Activated CD4-positive, alpha-beta T cell treated with anti-CD3 and anti-CD28 coated beads, Interleukin-2, amount 10 ng/mL, durations not matched to agents 7 days and 5 days (primary cell): ENCODE data around the gene MSS51. TPM values are rescaled to one million over a fixed set of nuclear protein-coding genes. Genes with fewer than 3 reads are reported as not detected.
"Not testable (repeated sequence)": the region's sequence is repeated elsewhere in the genome, so short reads cannot be mapped to it uniquely, and the experiment has no call there.

ENCODE experiments used
- CTCF ChIA-PET: fragments of 350-600 bp; sonication (Branson Sonifier 250); formaldehyde crosslinking; loops from one replicate; lab custom pipeline; 2021; ENCODE audit warnings: antibody characterized with exemption; lab: Charles Lee
- POLR2A ChIA-PET: fragments of 350-600 bp; sonication (Branson Sonifier 250); formaldehyde crosslinking; loops from one replicate; lab custom pipeline; 2021; ENCODE audit warnings: antibody characterized with exemption; lab: Charles Lee
- DNase-seq: peaks from one replicate; pipeline ENCODE4 v3.0.0-alpha.2; 2020
- H3K27ac Mint-ChIP-seq: one replicate; pipeline ENCODE4 v1.8.0; 2021; ENCODE audit warnings: mild to moderate bottlenecking, moderate library complexity, mixed read lengths
- H3K27me3 Mint-ChIP-seq: one replicate; pipeline ENCODE4 v1.8.0; 2021; ENCODE audit warnings: mixed read lengths
- H3K36me3 Mint-ChIP-seq: one replicate; pipeline ENCODE4 v1.8.0; 2021; ENCODE audit warnings: low read depth, mixed read lengths
- H3K4me1 Mint-ChIP-seq: one replicate; pipeline ENCODE4 v1.8.0; 2021; ENCODE audit warnings: mixed read lengths
- H3K4me3 Mint-ChIP-seq: one replicate; pipeline ENCODE4 v1.8.0; 2021; ENCODE audit warnings: mild to moderate bottlenecking, moderate library complexity, mixed read lengths
- H3K9me3 Mint-ChIP-seq: one replicate; pipeline ENCODE4 v1.8.0; 2021; ENCODE audit warnings: mixed read lengths
- total RNA-seq, 2 experiments: library from RNA; stranded (reverse); gene quantifications; one replicate each; pipeline ENCODE4 v1.2.3, GENCODE V29; 2021

Gene MSS51
- total RNA-seq, 2 experiments from 2014 or later = 3.4 TPM

DNA sequence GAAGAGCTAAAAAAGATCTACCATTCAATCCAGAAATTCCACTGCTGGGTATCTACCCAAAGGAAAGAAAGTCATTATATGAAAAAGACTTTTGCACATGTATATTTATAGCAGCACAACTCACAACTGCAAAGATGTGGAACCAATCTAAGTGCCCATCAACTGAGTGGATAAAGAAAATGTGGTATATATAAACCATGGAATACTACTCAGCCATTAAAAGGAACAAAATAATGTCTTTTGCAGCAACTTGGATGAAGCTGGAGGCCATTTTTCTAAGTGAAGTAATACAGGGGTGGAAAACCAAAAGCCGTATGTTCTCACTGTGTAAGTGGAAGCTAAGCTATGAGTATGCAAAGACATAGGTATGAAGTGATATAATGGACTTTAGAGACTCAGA is 22.5 kb downstream of the MSS51 start:
- Mint-ChIP-seq H3K4me3 (no peak overlapping the region), H3K27me3 (no peaks in the 10 kb centered on the region), H3K4me1 (peaks cover 46% of the 10 kb centered on the region), H3K36me3 (peaks cover 30% of the 10 kb centered on the region), H3K9me3 (no peaks in the 10 kb centered on the region), H3K27ac (no peak overlapping the region)
- no peak for DNase-seq
- ChIA-PET POLR2A (no interaction called here), CTCF (interaction anchor here (0.6 to 1.6 kb wide), 2 partner anchors 93 to 163 kb away, joined by 3 to 4 read pairs; no protein-coding TSS in a partner anchor)

DNA sequence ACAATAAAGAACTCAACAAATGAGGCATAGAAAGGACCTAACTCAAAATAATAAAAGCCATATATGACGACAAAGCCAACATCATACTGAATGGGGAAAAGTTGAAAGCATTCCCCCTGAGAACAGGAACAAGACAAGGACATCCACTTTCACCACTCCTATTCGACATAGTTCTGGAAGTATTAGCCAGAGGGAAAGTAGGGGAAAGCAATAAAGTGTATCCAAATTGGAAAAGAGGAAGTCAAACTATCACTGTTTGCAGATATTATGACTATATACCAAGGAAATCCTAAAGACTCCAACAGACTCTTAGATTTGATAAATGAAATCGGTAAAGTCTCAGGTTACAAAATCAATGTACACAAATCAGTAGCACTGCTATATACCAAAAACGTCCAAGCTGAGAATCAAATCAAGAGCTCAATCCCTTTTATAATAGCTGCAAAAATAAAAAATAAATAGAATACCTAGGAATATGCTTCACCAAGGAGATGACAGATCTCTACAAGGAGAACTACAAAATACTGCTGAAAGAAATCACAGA is 24.3 kb downstream of the MSS51 start:
- peaks cover 35% of the 10 kb centered on the region for H3K4me1 Mint-ChIP-seq
- ChIA-PET CTCF (interaction anchor here (0.6 kb wide), 1 partner anchor 10 kb away, joined by 3 read pairs; no protein-coding TSS in a partner anchor), POLR2A (no interaction called here)
- H3K9me3 Mint-ChIP-seq = no peaks in the 10 kb centered on the region
- no peak for DNase-seq
- H3K27ac Mint-ChIP-seq = no peak overlapping the region
- H3K36me3 Mint-ChIP-seq = peaks cover 30% of the 10 kb centered on the region
- H3K27me3 Mint-ChIP-seq = no peaks in the 10 kb centered on the region
- no peak overlapping the region for H3K4me3 Mint-ChIP-seq

DNA sequence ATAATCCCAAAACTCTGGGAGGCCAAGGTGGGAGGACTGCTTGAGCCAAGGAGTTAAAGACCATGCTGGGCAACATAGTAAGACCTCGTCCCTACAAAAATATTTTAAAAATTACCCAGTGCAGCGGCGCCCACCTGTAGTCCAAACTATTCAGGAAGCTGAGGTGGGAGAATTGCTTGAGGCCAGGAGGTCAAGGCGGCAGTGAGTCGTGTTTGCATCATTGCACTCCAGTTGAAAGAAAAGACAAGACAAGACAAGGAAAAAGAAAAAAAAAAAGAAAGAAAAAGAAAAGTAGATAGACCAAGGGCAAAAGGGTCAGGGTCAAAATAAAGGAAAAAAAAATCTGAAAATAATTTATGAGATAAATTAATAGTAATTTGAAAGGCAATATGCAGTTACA is 25.3 kb downstream of the MSS51 start:
- Mint-ChIP-seq H3K36me3 (peaks cover 28% of the 10 kb centered on the region), H3K4me1 (peaks cover 32% of the 10 kb centered on the region), H3K27ac (no peak overlapping the region), H3K27me3 (no peaks in the 10 kb centered on the region), H3K4me3 (no peak overlapping the region), H3K9me3 (no peaks in the 10 kb centered on the region)
- ChIA-PET POLR2A (no interaction called here), CTCF (interaction anchor here (0.7 kb wide), 2 partner anchors 12 to 174 kb away, joined by 4 to 6 read pairs; no protein-coding TSS in a partner anchor)
- no peak for DNase-seq

DNA sequence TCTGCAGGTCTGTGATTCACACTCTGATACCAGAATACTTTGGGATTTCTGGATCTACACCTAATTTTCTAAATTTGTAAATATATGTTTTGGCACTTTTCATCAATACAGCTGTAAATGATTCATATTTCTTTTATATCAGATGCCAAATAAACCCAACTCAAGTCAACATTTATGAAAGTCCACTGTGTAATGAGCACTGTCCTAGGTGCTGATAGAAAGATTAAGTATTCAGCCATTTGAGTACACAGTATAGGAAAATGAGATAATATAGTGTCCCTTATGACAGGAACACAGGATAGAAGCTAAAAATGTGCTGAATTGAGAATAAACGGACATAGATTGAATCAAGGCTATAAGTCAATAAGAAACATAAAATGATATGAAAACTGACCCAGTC is 25.9 kb downstream of the MSS51 start:
- H3K36me3 Mint-ChIP-seq = peaks cover 28% of the 10 kb centered on the region
- no peak for DNase-seq
- H3K27me3 Mint-ChIP-seq = no peaks in the 10 kb centered on the region
- no peak overlapping the region for H3K27ac Mint-ChIP-seq
- H3K4me1 Mint-ChIP-seq = peaks cover 28% of the 10 kb centered on the region
- H3K9me3 Mint-ChIP-seq = no peaks in the 10 kb centered on the region
- CTCF ChIA-PET = no interaction called here
- POLR2A ChIA-PET = no interaction called here
- no peak overlapping the region for H3K4me3 Mint-ChIP-seq

DNA sequence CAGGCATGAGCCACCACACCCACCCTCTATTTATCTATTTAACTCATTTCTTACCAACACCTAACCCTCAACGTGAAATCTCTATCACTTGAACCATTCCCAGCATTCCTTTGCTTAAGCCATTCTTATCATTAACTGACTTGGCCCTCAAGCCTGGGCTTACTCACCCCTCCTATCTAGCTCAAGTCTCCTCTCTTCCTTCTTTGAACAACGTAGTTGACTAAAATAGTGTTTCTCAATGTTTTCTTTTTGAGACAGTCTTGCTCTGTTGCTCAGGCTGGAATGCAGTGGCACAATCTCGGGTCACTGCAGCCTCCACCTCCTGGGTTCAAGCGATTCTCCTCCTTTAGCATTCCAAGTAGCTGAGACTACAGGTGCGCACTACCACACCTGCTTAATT is 26.5 kb downstream of the MSS51 start:
- no peak for DNase-seq
- H3K9me3 Mint-ChIP-seq = no peaks in the 10 kb centered on the region
- no peak overlapping the region for H3K27ac Mint-ChIP-seq
- POLR2A ChIA-PET = no interaction called here
- H3K4me3 Mint-ChIP-seq = no peak overlapping the region
- peaks cover 28% of the 10 kb centered on the region for H3K36me3 Mint-ChIP-seq
- H3K4me1 Mint-ChIP-seq = peaks cover 23% of the 10 kb centered on the region
- CTCF ChIA-PET = no interaction called here
- no peaks in the 10 kb centered on the region for H3K27me3 Mint-ChIP-seq

DNA sequence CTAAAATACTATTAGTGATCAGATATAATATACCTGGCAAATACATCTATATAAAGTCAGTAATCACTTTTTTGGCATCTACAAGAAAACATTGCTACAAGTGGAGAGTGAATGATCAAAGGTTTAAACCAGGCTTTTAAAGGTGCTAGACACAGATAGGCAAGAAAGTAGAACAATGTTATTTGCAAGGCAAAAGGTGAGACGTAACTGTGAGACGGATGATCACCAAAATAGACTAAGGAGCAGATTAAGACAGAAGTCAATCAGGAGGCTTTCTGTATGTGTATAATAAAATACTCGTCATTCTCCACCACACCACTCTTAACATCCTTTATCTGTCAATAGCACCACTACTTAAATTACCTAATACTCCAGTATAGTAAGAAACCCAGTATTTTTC is 27.8 kb downstream of the MSS51 start:
- peaks cover 15% of the 10 kb centered on the region for H3K4me1 Mint-ChIP-seq
- no peak overlapping the region for H3K4me3 Mint-ChIP-seq
- ChIA-PET CTCF (no interaction called here), POLR2A (no interaction called here)
- H3K36me3 Mint-ChIP-seq = peaks cover 22% of the 10 kb centered on the region
- H3K27ac Mint-ChIP-seq = no peak overlapping the region
- no peaks in the 10 kb centered on the region for H3K9me3 Mint-ChIP-seq
- H3K27me3 Mint-ChIP-seq = no peaks in the 10 kb centered on the region
- no peak for DNase-seq

DNA sequence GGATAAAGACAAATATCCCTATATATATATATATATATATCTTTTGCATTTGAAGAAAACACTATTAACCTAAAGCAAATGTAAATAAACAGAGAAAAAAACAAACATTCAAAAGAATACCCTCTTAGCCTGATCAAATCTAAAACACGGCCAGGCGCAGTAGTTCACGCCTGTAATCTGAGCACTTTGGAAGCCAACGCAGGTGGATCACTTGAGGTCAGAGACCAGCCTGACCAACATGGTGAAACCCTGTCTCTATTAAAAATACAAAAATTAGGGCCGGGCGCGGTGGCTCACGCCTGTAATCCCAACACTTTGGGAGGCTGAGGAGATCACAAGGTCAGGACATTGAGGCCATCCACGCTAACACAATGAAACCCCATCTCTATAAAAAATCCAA is 28.7 kb downstream of the MSS51 start:
- no peaks in the 10 kb centered on the region for H3K9me3 Mint-ChIP-seq
- peaks cover 16% of the 10 kb centered on the region for H3K36me3 Mint-ChIP-seq
- DNase-seq = no peak
- ChIA-PET CTCF (no interaction called here), POLR2A (no interaction called here)
- no peak overlapping the region for H3K27ac Mint-ChIP-seq
- H3K4me1 Mint-ChIP-seq = peaks cover 10% of the 10 kb centered on the region
- no peak overlapping the region for H3K4me3 Mint-ChIP-seq
- H3K27me3 Mint-ChIP-seq = no peaks in the 10 kb centered on the region

DNA sequence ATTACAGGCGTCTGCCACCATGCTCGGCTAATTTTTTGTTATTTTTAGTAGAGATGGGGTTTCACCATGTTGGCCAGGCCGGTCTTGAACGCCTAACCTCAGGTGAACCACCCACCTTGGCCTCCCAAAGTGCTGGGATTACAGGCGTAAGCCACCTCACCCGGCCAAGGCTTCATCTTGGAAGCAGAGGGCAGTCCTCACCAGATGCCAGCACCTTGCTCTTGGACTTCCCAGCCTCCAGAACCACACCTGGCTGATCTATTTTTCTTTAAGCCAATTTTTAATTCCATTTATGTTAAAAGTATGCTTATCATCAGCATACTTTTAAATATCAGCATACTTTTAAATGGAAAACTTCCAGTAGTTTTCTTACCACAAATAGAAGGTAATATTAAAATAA is 31.7 kb downstream of the MSS51 start:
- DNase-seq = no peak
- Mint-ChIP-seq H3K27me3 (no peaks in the 10 kb centered on the region), H3K27ac (no peak overlapping the region), H3K36me3 (peaks cover 9% of the 10 kb centered on the region), H3K4me3 (no peak overlapping the region), H3K9me3 (no peaks in the 10 kb centered on the region), H3K4me1 (peaks cover 2% of the 10 kb centered on the region)
- ChIA-PET CTCF (no interaction called here), POLR2A (interaction anchor here (0.6 kb wide), 1 partner anchor 8 kb away, joined by 3 read pairs; no protein-coding TSS in a partner anchor)

DNA sequence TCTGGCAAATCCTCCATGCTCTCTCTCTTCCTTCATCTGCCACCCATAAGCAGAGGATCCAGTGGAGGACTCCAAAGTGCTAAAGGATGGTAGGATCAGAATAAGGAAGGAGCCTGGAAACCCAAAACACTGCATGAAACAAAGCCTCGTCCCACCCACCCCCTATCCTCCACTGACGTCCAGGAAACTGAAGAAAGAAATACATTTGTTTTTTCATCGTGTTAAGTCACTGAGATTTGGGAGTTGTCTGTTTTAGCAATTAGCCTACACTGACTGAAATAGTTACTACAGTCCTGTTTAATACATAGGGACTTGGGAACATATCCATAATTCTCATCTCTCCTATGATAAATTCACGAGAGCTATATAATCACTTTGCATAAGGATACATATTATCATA is 34.3 kb downstream of the MSS51 start:
- H3K36me3 Mint-ChIP-seq = peaks cover 24% of the 10 kb centered on the region
- H3K4me3 Mint-ChIP-seq = no peak overlapping the region
- ChIA-PET CTCF (no interaction called here), POLR2A (no interaction called here)
- no peaks in the 10 kb centered on the region for H3K4me1 Mint-ChIP-seq
- H3K27me3 Mint-ChIP-seq = no peaks in the 10 kb centered on the region
- no peak overlapping the region for H3K27ac Mint-ChIP-seq
- no peaks in the 10 kb centered on the region for H3K9me3 Mint-ChIP-seq
- no peak for DNase-seq

DNA sequence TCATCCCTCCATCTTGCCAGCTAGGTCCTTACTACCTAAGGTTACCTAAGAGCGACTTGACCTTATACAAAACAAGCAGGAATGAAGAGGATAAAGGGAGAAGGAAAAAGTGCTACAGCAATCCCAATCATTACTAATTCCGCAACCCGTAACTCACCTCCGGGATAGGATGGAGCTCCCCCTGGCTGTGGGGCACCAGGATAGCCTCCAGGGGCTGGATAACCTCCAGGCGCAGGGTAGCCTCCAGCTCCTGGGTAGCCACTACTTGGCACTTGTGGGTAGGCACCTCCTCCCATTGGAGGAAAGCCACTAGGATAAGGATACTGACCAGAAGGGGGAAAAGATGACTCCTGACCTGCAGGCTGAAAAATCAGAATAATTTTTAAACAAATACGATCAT is 35.3 kb downstream of the MSS51 start:
- no peaks in the 10 kb centered on the region for H3K27me3 Mint-ChIP-seq

DNA sequence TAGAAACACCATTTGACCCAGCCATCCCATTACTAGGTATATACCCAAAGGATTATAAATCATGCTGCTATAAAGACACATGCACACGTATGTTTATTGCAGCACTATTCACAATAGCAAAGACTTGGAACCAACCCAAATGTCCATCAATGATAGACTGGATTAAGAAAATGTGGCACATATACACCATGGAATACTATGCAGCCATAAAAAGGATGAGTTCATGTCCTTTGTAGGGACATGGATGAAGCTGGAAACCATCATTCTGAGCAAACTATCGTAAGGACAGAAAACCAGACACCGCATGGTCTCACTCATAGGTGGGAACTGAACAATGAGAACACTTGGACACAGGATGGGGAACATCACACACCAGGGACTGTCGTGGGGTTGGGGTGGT is 39.0 kb downstream of the MSS51 start:
- POLR2A ChIA-PET, CTCF ChIA-PET, DNase-seq, H3K27me3 Mint-ChIP-seq, H3K27ac Mint-ChIP-seq, H3K4me1 Mint-ChIP-seq, H3K4me3 Mint-ChIP-seq, H3K9me3 Mint-ChIP-seq: not testable (repeated sequence)
- H3K36me3 Mint-ChIP-seq = peaks cover 49% of the 10 kb centered on the region

More for the DNA sequence above, 35.3 kb downstream of the MSS51 start:
- Mint-ChIP-seq H3K4me1 (no peaks in the 10 kb centered on the region), H3K4me3 (no peak overlapping the region), H3K9me3 (peaks cover 2% of the 10 kb centered on the region), H3K27ac (no peak overlapping the region), H3K36me3 (peaks cover 30% of the 10 kb centered on the region)
- POLR2A ChIA-PET = no interaction called here
- CTCF ChIA-PET = no interaction called here
- no peak for DNase-seq

DNA sequence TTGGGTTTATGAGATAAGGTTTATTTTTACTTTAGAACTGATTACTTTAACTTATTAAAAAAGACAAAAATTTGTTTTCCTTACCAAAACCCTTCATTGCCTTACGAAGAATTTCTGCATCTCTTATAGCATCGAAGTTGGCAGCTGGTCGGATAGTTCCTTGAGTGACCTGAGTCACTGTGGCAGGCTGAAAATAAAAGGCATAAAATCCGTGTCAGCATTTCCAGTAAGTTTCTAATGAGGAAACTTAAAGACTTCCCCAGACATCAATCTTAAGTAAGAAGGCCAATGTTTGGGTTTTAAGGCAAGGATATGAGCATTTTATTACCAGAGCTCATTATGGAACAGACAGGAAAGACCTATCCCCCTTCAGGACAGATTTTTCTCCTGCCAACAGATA is 45.1 kb downstream of the MSS51 start:
- Mint-ChIP-seq H3K36me3 (peaks cover 53% of the 10 kb centered on the region), H3K9me3 (no peaks in the 10 kb centered on the region), H3K27me3 (no peaks in the 10 kb centered on the region), H3K4me1 (no peaks in the 10 kb centered on the region), H3K27ac (no peak overlapping the region), H3K4me3 (no peak overlapping the region)
- POLR2A ChIA-PET = no interaction called here
- CTCF ChIA-PET = no interaction called here
- DNase-seq = no peak

DNA sequence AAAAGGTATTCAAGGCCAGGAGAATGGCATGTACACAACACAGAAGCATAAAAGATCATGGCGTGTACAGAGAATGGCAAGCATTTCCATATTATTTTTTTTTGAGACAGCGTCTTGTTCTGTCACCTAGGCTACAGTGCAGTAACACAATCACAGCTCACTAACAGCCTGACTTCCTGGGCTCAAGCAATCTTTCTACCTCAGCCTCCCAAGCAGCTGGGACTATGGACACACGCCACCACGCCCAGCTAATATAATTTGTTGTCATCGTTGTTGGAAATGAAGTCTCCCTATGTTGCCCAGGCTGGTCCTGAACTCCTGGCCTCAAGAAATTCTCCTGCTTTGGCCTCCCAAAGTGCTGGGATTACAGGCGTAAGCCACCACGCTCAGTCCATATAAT is 46.8 kb downstream of the MSS51 start:
- ChIA-PET CTCF (no interaction called here), POLR2A (interaction anchor here (0.6 kb wide), 1 partner anchor 21 kb away, joined by 4 read pairs; no protein-coding TSS in a partner anchor)
- Mint-ChIP-seq H3K27me3 (no peaks in the 10 kb centered on the region), H3K9me3 (no peaks in the 10 kb centered on the region), H3K27ac (no peak overlapping the region), H3K4me1 (no peaks in the 10 kb centered on the region), H3K36me3 (peaks cover 57% of the 10 kb centered on the region), H3K4me3 (no peak overlapping the region)
- no peak for DNase-seq
